ENCODE measurements around the gene AGO4.

The AGO4 gene

DNA sequence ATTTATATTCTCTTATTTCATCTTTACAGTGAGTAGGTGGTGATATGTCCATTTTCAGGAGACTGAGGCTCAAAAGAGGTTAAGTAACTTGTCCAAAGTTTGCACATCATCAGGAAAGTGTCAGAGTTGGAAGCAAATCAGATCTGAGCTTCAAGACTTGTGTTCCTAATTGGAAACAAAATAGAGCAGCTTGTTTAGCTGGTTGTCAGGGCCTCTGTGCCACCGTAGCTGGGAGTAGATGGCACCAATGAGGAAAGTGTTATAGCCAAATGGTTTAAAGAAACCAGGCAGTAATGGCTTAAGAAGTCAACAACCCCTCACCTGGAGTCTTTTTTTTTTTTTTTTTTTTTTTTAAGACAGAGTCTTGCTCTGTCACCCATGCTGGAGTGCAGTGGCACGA is 94.9 kb downstream of the AGO4 start:
- no peak for DNase-seq

All from T-helper 2 cell (primary cell).